Regular cardiac myocyte (primary cell): ENCODE results near the gene BNIPL. TPM values are rescaled to one million over a fixed set of nuclear protein-coding genes. Genes with fewer than 3 reads are reported as not detected.

Experiments used
- total RNA-seq: library from RNA; depleted of rRNA; stranded (reverse); fragments of >200 nt; gene quantifications from 2 replicates; pipeline ENCODE4 v1.2.3, GENCODE V29; 2014

Gene BNIPL
- total RNA-seq, result 0.28 and 0.38 TPM in 2 replicates

GRCh38 chr1:151036356-151036755 is at the start of gene BNIPL:
Gene BNIPL (plus strand): TSS chr1:151036586. CDS start chr1:151036726, 140 bp downstream.

GRCh38 chr1:151006327-151007052 is 29.9 kb upstream of the BNIPL start, which contains the start of gene MINDY1:
Gene MINDY1 (minus strand): TSS chr1:151006902. CDS start chr1:151002617, 4,285 bp downstream.

GRCh38 chr1:151008244-151009205 is 27.9 kb upstream of the BNIPL start, which contains the start of gene PRUNE1:
Gene PRUNE1 (plus strand): TSS chr1:151008449. CDS start chr1:151008633, 184 bp downstream.

GRCh38 chr1:151047591-151047924 is 11.2 kb downstream of the BNIPL start, which contains the start of gene C1orf56:
Gene C1orf56 (plus strand): TSS chr1:151047751. CDS start chr1:151047848, 97 bp downstream.

GRCh38 chr1:151059109-151060006 is 23.0 kb downstream of the BNIPL start, which contains the start of gene CDC42SE1:
Gene CDC42SE1 (minus strand): TSS chr1:151059622. CDS start chr1:151055730, 3,892 bp downstream.

DNA sequence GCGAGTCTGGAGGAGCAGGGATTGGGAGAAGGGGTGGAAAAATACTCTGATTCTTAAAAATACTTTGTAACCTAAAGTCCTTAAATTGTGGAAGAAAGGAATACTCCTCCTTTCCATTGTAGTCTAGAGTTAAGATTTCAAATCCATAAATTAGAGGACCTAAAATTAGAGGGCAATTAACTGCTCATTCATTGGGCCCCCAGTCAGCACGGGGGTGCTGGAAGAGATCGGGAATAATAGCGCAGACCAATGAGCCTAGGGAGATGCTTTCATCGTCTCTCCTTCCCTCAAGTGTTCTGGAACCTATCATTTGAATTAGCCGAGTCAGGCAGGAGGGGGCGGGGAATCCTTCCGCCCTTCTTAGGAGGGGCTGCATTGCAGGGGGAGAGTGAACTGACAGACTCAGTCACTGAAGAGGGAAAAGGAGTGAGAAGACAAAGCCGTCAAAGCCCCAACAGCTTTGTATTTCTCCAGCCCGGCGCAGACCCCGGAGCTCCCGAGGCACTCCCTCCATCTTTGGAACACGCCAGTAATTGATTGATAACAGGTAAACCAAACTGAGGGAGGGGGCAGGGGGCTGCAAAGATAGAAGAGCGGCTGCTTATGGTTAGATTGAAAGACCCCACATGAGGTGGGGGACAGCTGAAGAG is 23.7 kb downstream of the BNIPL start, which contains the start of gene MLLT11:
TSS of gene MLLT11 (plus strand) at position 391 of the 650 bp plus-strand sequence. CDS start 6,828 bp downstream, outside the sequence.

DNA sequence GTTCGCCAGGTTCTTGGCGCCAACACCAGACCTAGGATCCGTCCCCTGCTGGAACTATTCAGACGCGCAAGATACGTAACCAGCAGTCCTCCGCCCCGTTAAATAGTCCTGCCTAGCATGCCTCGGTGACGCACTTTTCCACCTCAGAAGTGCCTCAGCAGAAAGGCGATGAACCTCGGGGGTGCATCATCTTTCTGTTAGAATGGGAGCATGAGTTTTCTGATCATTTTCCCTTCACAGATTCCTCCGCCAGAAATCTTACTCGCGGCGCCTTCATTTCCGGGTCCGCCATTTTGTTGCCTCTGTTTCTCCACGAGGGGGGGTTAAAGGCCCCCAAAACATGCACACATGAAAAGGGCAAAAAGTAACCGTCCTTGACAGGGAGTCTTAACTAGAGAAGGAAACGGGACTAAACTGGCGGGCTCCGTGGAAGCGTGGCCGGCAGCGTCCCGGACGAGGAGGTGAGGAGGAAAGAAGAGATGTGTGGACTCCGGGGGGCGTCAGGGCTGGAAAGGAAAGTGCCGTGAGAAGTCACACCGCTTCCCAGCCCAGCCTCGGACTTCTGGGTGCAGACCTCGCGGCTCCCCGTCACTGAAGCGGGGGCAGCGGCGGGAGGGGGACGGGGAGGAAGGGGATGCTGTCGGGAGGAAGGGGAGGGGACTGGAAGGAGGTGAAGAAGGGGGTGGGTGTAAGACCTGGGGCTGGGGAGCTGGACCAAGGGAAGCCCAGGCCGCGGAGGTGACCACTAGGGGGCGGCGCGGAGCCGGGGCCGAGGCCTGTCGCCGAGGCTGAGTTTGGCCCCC is 34.3 kb downstream of the BNIPL start, which contains the start of gene GABPB2:
TSS of gene GABPB2 (plus strand) at position 288 of the 803 bp plus-strand sequence. CDS start 17,429 bp downstream, outside the sequence.

Other genes starting within 250 kb of the BNIPL start
- 5.4 and 24.2 TPM in 2 replicates for gene CTSK, start 228.3 kb upstream of the BNIPL start, total RNA-seq
- 28.2 and 37.5 TPM in 2 replicates for gene ARNT, start 160.0 kb upstream of the BNIPL start, total RNA-seq
- not detected in 2 replicates for gene CTXND2, start 149.4 kb upstream of the BNIPL start, total RNA-seq
- gene SETDB1, start 110.2 kb upstream of the BNIPL start, total RNA-seq, result 21.9 and 26.8 TPM in 2 replicates
- gene CERS2, start 61.8 kb upstream of the BNIPL start, total RNA-seq, result 108 and 150 TPM in 2 replicates
- not detected in 2 replicates for gene ANXA9, start 54.3 kb upstream of the BNIPL start, total RNA-seq
- 6.5 and 8.5 TPM in 2 replicates for gene MINDY1, start 29.7 kb upstream of the BNIPL start, total RNA-seq
- 5.9 and 10.7 TPM in 2 replicates for gene PRUNE1, start 28.1 kb upstream of the BNIPL start, total RNA-seq
- 1.5 and 1.7 TPM in 2 replicates for gene C1orf56, start 11.2 kb downstream of the BNIPL start, total RNA-seq
- gene CDC42SE1, start 23.0 kb downstream of the BNIPL start, total RNA-seq, result 46.2 and 69.2 TPM in 2 replicates
- gene MLLT11, start 23.8 kb downstream of the BNIPL start, total RNA-seq, result 5.9 and 6.3 TPM in 2 replicates
- gene GABPB2, start 34.2 kb downstream of the BNIPL start, total RNA-seq, result 21.3 and 21.7 TPM in 2 replicates
- gene SEMA6C, start 110.0 kb downstream of the BNIPL start, total RNA-seq, result 1.1 and 1.3 TPM in 2 replicates
- gene TNFAIP8L2, start 120.1 kb downstream of the BNIPL start, total RNA-seq, result not detected in 2 replicates
- gene LYSMD1, start 129.3 kb downstream of the BNIPL start, total RNA-seq, result 3.9 and 6.7 TPM in 2 replicates
- gene SCNM1, start 129.6 kb downstream of the BNIPL start, total RNA-seq, result 20.1 and 25.7 TPM in 2 replicates
- 0.19 TPM in 1 of 2 replicates, not detected in the other for gene TMOD4, start 139.4 kb downstream of the BNIPL start, total RNA-seq
- 37.2 and 53.1 TPM in 2 replicates for gene VPS72, start 153.6 kb downstream of the BNIPL start, total RNA-seq
- 54.7 and 58.3 TPM in 2 replicates for gene PIP5K1A, start 162.0 kb downstream of the BNIPL start, total RNA-seq
- gene PSMD4, start 218.1 kb downstream of the BNIPL start, total RNA-seq, result 194 and 281 TPM in 2 replicates
- gene ZNF687, start 245.7 kb downstream of the BNIPL start, total RNA-seq, result 7.1 and 7.6 TPM in 2 replicates